Subcutaneous abdominal adipose tissue (tissue), 5 donors: ENCODE measurements around the gene BPIFA1.

Experiments
- H3K27ac ChIP-seq: one replicate; pipeline ENCODE4 v1.7.0; 2013; ENCODE audit warnings: low read depth, mild to moderate bottlenecking, inconsistent platforms, low read length, moderate library complexity
- H3K27me3 ChIP-seq, 5 donors: one replicate each; pipeline ENCODE4 v1.7.0; 2013; ENCODE audit warnings: low read length in 5 of 5, inconsistent platforms in 1 of 5; ENCODE audit not compliant: control insufficient read depth in 5 of 5, insufficient read depth in 4 of 5
- H3K36me3 ChIP-seq, 5 donors: one replicate each; pipeline ENCODE4 v1.7.0; 2013; ENCODE audit warnings: low read length in 5 of 5; ENCODE audit not compliant: control insufficient read depth in 5 of 5, insufficient read depth in 5 of 5
- H3K4me1 ChIP-seq, 5 donors: one replicate each; pipeline ENCODE4 v1.7.0; 2013; ENCODE audit warnings: low read length in 5 of 5, mild to moderate bottlenecking in 3 of 5, moderate library complexity in 1 of 5; ENCODE audit not compliant: control insufficient read depth in 5 of 5, insufficient read depth in 5 of 5
- H3K4me3 ChIP-seq, 5 donors: one replicate each; pipeline ENCODE4 v1.7.0; 2013; ENCODE audit warnings: low read length in 5 of 5, low read depth in 1 of 5
- H3K9ac ChIP-seq, 5 donors: one replicate each; pipeline ENCODE4 v1.7.0; 2013; ENCODE audit warnings: low read length in 5 of 5, mild to moderate bottlenecking in 4 of 5, moderate library complexity in 3 of 5
- H3K9me3 ChIP-seq, 5 donors: one replicate each; pipeline ENCODE4 v1.7.0; 2013; ENCODE audit warnings: low read length in 5 of 5; ENCODE audit not compliant: control insufficient read depth in 5 of 5
- donor health status: healthy.
- donor health status: healthy.
- donor health status: healthy.
- donor health status: healthy.
- donor health status: healthy.

Gene BPIFA1

DNA sequence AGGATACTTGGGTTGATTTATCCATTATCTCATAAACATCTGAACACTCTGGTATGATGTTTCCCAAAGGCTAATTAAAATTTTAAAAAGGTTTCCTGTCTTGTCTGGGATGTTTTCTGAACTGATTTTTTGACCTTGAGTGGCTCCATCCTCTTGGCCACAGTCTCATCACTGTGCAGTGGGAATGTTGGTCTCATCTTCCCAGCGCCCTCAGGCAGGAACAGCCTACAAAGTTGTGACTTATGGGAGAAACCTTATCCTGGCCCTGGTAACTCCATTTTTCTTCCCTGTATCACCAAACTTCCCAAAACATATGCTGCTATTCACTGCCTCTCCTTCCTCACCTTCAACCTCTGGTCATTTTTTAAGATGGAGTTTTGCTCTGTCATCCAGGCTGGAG, 25.4 kb upstream of the BPIFA1 start:
- Histone ChIP-seq H3K36me3 (no peaks in the 10 kb centered on the region), H3K27me3 (peaks cover 0 to 26% (median 15%) of the 10 kb centered on the region in 5 donors), H3K4me1 (no peaks in the 10 kb centered on the region), H3K4me3 (no peak overlapping the region), H3K9ac (no peak overlapping the region), H3K9me3 (no peaks in the 10 kb centered on the region), H3K27ac (no peak overlapping the region)

DNA sequence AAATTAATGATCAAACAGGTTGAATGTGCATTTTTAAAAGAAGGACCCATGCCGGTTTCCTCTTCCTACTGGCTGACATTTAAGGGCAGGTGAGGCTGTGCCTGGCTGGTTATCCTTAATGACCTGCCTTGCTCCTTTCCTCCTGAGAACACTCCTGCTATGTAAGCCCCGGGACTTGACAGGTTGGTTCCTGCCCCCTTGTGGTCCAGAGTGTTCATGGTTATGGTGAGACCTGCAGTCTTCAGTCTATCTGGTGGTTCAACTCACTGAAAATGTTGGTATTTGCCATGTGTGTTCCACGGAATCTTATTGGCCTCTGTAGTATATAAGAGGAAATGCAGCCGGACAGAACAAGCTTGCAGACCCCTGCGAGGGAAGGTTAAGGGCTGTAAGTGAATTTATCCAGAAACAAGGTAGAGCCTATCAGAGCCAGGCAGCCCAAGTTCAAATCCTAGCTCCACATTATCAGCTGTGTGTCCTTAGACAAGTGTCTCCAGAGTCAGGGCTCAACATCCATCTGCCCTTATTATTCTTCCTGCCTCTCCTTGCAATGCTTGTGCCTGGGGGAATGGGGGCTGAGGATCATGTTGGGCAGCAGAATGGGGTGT, 23.9 kb upstream of the BPIFA1 start:
- H3K9me3 ChIP-seq = no peaks in the 10 kb centered on the region
- H3K27ac ChIP-seq = no peak overlapping the region
- no peaks in the 10 kb centered on the region for H3K4me1 ChIP-seq
- H3K27me3 ChIP-seq = peaks cover 0 to 29% (median 18%) of the 10 kb centered on the region in 5 donors
- H3K4me3 ChIP-seq = no peak overlapping the region
- no peaks in the 10 kb centered on the region for H3K36me3 ChIP-seq
- no peak overlapping the region for H3K9ac ChIP-seq

DNA sequence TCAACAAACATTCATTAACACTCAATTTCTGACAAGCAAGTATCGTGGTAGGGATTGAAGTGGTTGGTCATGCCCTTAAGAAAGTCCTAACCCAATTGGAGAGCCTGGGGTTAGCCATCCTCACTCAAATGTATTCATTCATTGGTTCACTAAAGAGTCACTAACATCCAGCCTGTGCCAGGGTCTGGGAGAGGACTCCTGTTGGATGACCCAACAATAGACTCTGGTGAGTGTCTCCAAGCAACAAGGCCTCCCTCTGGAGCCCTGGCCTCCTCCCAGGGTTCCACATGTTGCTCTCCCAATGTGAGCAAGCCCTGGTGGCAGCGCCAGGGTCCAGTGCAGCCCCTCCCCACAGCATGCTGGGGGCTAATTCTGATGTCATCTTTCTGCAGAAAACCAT, 18.7 kb upstream of the BPIFA1 start, which contains the start of gene BPIFA3:
Gene BPIFA3 (plus strand): TSS at position 301 of the 400 bp plus-strand sequence. CDS start 185 bp downstream, outside the sequence.
- H3K27ac ChIP-seq = no peak within 1 kb of the TSS
- H3K4me1 ChIP-seq = no peaks in the 10 kb centered on the region
- peaks cover 0 to 27% (median 15%) of the 10 kb centered on the region in 5 donors for H3K27me3 ChIP-seq
- no peaks in the 10 kb centered on the region for H3K36me3 ChIP-seq
- H3K4me3 ChIP-seq = no peak within 1 kb of the TSS
- no peak within 1 kb of the TSS for H3K9ac ChIP-seq
- no peaks in the 10 kb centered on the region for H3K9me3 ChIP-seq

DNA sequence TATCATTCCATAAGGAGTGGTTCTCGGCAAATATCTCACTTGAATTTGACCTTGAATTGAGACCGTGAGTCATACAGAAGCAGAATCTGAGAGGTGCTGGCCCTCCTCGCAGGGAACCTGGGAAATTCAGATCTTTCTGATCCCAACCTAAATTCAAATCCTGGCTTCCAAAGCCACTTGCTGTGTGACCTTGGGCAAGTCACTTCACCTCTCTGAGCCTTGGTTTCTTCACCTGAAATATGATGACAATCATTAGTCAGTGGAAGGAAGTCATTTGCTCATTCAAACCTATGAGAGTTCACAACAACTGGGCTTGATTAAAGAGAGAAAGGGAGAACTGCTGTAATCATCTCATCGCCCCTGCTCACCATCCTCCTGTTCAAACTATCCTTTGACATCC, 11.4 kb upstream of the BPIFA1 start:
- H3K27ac ChIP-seq = no peak overlapping the region
- no peak overlapping the region for H3K4me3 ChIP-seq
- H3K27me3 ChIP-seq = peaks cover 4 to 14% (median 12%) of the 10 kb centered on the region in 5 donors
- H3K9me3 ChIP-seq = no peaks in the 10 kb centered on the region
- H3K36me3 ChIP-seq = no peaks in the 10 kb centered on the region
- H3K9ac ChIP-seq = no peak overlapping the region
- no peaks in the 10 kb centered on the region for H3K4me1 ChIP-seq

DNA sequence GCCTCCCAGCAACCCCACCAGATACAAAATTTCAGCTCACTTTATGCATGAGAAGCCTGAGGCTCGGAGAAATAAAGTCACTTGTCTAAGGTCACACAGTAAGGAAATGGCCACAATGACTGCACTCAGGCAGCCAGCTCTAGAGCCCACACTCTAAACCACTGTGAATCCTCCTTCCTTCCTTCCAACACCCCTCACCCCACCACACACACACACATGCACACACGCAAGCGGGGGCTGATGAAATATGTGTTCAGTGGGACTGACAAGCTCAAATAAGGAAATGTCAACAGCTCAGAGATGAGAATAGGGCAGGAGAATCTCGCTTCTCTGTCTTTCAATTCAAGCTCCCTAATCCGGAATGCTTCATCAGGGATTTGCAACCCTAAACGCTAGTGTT, 6.0 kb upstream of the BPIFA1 start:
- Histone ChIP-seq H3K9ac (no peak overlapping the region), H3K9me3 (no peaks in the 10 kb centered on the region), H3K27ac (no peak overlapping the region), H3K4me1 (no peaks in the 10 kb centered on the region), H3K27me3 (peaks cover 8 to 26% (median 14%) of the 10 kb centered on the region in 5 donors), H3K36me3 (no peaks in the 10 kb centered on the region), H3K4me3 (no peak overlapping the region)

DNA sequence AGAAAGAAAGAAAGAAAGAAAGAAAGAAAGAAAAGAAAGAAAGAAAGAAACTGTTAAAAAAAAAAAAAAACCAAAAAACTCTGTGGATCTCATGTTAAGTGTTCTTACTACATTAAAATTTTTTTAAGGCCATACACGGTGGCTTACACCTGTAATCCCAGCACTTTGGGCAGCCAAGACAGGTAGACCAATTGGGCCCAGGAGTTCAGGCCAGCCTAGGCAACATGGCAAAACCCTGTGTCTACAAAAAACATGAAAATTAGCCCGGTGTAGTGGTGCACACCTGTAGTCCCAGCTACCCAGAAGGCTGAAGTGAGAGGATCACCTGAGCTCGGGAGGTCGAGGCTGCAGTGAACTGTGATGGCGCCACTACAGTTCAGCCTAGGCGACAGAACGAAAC, 4.6 kb upstream of the BPIFA1 start:
- H3K27me3 ChIP-seq = peaks cover 3 to 26% (median 15%) of the 10 kb centered on the region in 5 donors
- H3K27ac ChIP-seq = no peak overlapping the region
- H3K9ac ChIP-seq = no peak overlapping the region
- H3K36me3 ChIP-seq = no peaks in the 10 kb centered on the region
- no peak overlapping the region for H3K4me3 ChIP-seq
- H3K4me1 ChIP-seq = no peaks in the 10 kb centered on the region
- H3K9me3 ChIP-seq = no peaks in the 10 kb centered on the region

DNA sequence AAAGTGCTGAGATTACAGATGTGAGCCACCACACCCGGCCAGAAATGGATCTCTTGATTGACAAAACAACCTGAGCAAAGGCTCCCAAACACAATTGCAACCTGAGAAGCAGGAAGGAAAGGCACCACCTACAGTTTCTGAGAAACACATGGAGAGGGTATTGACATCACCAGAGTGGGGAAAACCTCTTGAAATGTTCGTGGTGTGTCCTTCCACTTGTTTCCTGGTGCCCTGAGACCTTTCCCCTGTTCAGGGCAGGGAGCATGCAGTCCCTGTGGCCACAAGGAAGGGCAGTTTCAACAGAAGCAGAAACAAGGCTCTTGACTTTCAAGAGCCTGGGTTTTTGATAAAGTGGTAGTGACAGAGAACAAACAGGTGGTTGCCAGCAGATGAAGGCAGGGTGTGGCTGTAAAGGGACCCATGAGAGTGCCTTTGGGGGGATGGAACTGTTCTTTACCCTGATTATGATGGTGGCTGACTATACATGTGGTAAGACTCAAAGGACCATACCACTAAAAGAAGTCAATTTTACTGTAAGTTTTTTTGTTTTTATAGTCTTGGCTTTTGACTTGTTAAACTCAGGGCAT, 3.2 kb upstream of the BPIFA1 start:
- H3K27ac ChIP-seq = no peak overlapping the region

DNA sequence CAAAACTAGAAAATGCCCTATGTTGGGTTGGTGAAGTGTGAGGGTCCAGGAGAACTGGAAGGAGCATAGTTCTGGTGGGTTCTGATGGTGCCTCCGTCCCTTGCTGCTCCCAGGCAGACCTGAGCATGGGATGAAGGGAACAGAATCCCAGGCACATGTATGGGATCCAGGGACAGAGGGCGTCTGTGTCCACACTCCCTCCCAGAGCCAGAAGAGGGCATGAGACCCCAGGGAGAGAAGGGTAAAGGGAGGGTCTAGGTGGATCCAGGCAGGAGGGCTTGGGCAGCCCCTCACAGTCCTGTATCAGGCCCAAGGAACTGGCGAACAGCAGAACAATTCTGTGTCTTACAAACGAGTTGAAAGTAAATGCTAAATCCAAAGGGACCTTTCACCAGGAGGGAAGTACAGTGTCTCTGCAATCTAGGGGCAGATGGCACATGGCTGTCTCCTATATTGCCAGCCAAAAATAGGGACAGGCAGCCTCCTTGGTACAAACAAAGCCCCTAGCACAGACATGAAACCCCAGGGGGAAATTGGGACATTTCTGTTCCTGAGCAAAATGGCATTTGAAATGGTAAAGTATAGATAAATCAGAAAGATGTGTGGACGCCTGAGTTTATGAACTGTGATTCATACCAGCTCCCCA, 2.5 kb upstream of the BPIFA1 start:
- Histone ChIP-seq H3K9ac (no peak overlapping the region), H3K9me3 (no peaks in the 10 kb centered on the region)

More for the DNA sequence above, 3.2 kb upstream of the BPIFA1 start:
- H3K36me3 ChIP-seq = no peaks in the 10 kb centered on the region
- H3K4me3 ChIP-seq = no peak overlapping the region
- H3K4me1 ChIP-seq = no peaks in the 10 kb centered on the region
- no peaks in the 10 kb centered on the region for H3K9me3 ChIP-seq
- peaks cover 3 to 25% (median 6%) of the 10 kb centered on the region in 5 donors for H3K27me3 ChIP-seq
- no peak overlapping the region for H3K9ac ChIP-seq

DNA sequence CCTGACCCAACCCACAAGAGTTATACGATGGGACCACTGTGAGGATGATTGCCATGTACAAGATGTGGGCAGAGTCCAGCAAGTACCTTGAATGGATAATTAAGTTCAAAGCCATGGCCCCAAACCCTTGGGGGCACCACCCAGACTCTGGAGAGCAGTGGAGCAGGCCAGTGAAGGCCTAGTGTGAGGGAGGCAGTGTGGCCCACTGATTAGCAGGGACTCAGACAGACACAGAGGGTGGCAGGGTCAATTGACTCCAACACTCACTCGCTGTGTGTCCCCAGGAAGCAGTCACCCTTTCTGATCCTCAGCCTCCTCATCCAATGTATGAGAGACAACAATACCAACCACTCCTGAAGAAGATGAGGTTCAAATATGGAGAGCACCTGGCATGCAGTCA, 1.7 kb upstream of the BPIFA1 start:
- no peak overlapping the region for H3K9ac ChIP-seq
- peaks cover 0 to 22% (median 5%) of the 10 kb centered on the region in 5 donors for H3K27me3 ChIP-seq
- no peak overlapping the region for H3K4me3 ChIP-seq
- H3K4me1 ChIP-seq = no peaks in the 10 kb centered on the region
- H3K9me3 ChIP-seq = no peaks in the 10 kb centered on the region
- H3K27ac ChIP-seq = no peak overlapping the region
- H3K36me3 ChIP-seq = no peaks in the 10 kb centered on the region

More for the DNA sequence above, 2.5 kb upstream of the BPIFA1 start:
- H3K27me3 ChIP-seq = peaks cover 3 to 21% (median 5%) of the 10 kb centered on the region in 5 donors
- H3K4me1 ChIP-seq = no peaks in the 10 kb centered on the region
- no peak overlapping the region for H3K4me3 ChIP-seq
- no peak overlapping the region for H3K27ac ChIP-seq
- H3K36me3 ChIP-seq = no peaks in the 10 kb centered on the region

DNA sequence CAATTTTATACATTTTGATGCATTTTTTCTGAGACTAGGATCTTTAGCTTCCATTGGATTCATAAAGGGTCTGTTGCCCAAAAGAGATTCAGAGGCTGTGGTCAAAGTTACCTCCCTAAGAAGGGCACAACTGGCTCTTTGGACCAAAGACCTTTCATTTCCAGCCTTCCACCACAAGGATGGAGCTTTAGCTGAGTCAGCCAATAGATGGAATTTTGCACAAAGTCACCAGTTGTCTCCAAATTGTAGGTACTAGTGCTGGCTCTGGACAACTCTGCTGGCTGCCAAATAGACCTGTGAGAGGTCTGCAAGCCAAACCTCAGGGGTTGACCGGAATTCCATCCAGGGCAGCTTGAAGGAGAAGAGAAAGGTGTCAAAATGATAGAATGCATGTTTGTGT, 555 bp downstream of the BPIFA1 start:
- peaks cover 0 to 21% (median 5%) of the 10 kb centered on the region in 5 donors for H3K27me3 ChIP-seq
- no peaks in the 10 kb centered on the region for H3K36me3 ChIP-seq
- no peak overlapping the region for H3K4me3 ChIP-seq
- H3K27ac ChIP-seq = no peak overlapping the region
- no peak overlapping the region for H3K9ac ChIP-seq
- no peaks in the 10 kb centered on the region for H3K4me1 ChIP-seq
- H3K9me3 ChIP-seq = no peaks in the 10 kb centered on the region
